Endometrial microvascular endothelial cells (primary cell): ENCODE results near the gene DPYSL4. TPM values are rescaled to one million over a fixed set of nuclear protein-coding genes. Genes with fewer than 3 reads are reported as not detected.

ENCODE experiments used
- in situ Hi-C: cut with HindIII; loops from 2 replicates; pipeline ENCODE4 v1.10.0; 2017; ENCODE audit warnings: low sequenced_read_pairs, low pct_unique_long_range_greater_than_20kb; ENCODE audit errors: inconsistent ontology term
- total RNA-seq: library from RNA; depleted of rRNA; stranded (reverse); fragments of >200 nt; gene quantifications from one replicate; pipeline ENCODE4 v1.2.3, GENCODE V29; 2015; ENCODE audit errors: inconsistent ontology term

DPYSL4 gene
- total RNA-seq, 1 donor from 2014 or later = 7.3 TPM

- in situ Hi-C loops = no loop called here
Observed at GRCh38 chr10:132243626-132244025, 56.9 kb downstream of the DPYSL4 start.

- in situ Hi-C loops = no loop called here
Observed at GRCh38 chr10:132245056-132245455, 58.3 kb downstream of the DPYSL4 start.

- in situ Hi-C loops = no loop called here
Observed at GRCh38 chr10:132246296-132246695, 59.5 kb downstream of the DPYSL4 start.

- in situ Hi-C loops = no loop called here
Observed at GRCh38 chr10:132247943-132248342, 61.2 kb downstream of the DPYSL4 start.

- in situ Hi-C loops = no loop called here
Observed at GRCh38 chr10:132248455-132249225, 61.9 kb downstream of the DPYSL4 start.

- in situ Hi-C loops = no loop called here
Observed at GRCh38 chr10:132249226-132249724, 62.5 kb downstream of the DPYSL4 start.

- in situ Hi-C loops = no loop called here
Observed at GRCh38 chr10:132249824-132250375, 63.2 kb downstream of the DPYSL4 start.

- in situ Hi-C loops = no loop called here
Observed at GRCh38 chr10:132250481-132251475, 64.0 kb downstream of the DPYSL4 start.

GRCh38 chr10:132251928-132252327 is 65.2 kb downstream of the DPYSL4 start:
- in situ Hi-C loops = no loop called here

- in situ Hi-C loops = no loop called here
Observed at GRCh38 chr10:132252412-132252811, 65.7 kb downstream of the DPYSL4 start.

- in situ Hi-C loops = no loop called here
Observed at GRCh38 chr10:132253092-132253687, 66.4 kb downstream of the DPYSL4 start.

- in situ Hi-C loops = no loop called here
Observed at GRCh38 chr10:132254841-132255240, 68.1 kb downstream of the DPYSL4 start.

Other genes with a start within 250 kb of the DPYSL4 start
- gene BNIP3, start 205.0 kb upstream of the DPYSL4 start, total RNA-seq = 96.4 TPM
- not detected for gene JAKMIP3, start 121.0 kb upstream of the DPYSL4 start, total RNA-seq
- 16.8 TPM for gene STK32C, start 121.0 kb downstream of the DPYSL4 start, total RNA-seq
- 7.9 TPM for gene LRRC27, start 145.2 kb downstream of the DPYSL4 start, total RNA-seq
- gene PWWP2B, start 210.3 kb downstream of the DPYSL4 start, total RNA-seq = 4.9 TPM